OCI-LY1 (cell line): ENCODE results near the gene UFD1.

Source experiments
- H2AFZ ChIP-seq: fragments of 200-600 bp; sonication (generic), shearing (Covaris generic); 2 replicates; pipeline ENCODE4 v1.6.0; 2014; ENCODE audit warnings: antibody characterized with exemption, mild to moderate bottlenecking, low read length
- H3F3A ChIP-seq: fragments of 200-600 bp; sonication (generic), shearing (Covaris generic); 2 replicates; pipeline ENCODE4 v1.6.0; 2014; ENCODE audit warnings: mild to moderate bottlenecking, antibody characterized with exemption, low read length, moderate library complexity; ENCODE audit not compliant: insufficient read depth
- H3K27ac ChIP-seq: fragments of 200-600 bp; sonication (generic); 2 replicates; pipeline ENCODE4 v1.5.1; 2014; ENCODE audit warnings: low read length, mixed run types, mild to moderate bottlenecking, low read depth; ENCODE audit not compliant: poor library complexity, severe bottlenecking
- H3K27me3 ChIP-seq: fragments of 200-600 bp; sonication (generic); 2 replicates; pipeline ENCODE4 v1.6.0; 2014; ENCODE audit warnings: antibody characterized with exemption, mild to moderate bottlenecking, low read length, moderate library complexity; ENCODE audit not compliant: insufficient read depth
- H3K36me3 ChIP-seq: fragments of 200-600 bp; sonication (generic); 2 replicates; pipeline ENCODE4 v1.6.1; 2014; ENCODE audit warnings: mild to moderate bottlenecking, antibody characterized with exemption, low read length, moderate library complexity, mixed read lengths; ENCODE audit not compliant: insufficient read depth
- H3K4me1 ChIP-seq: fragments of 200-600 bp; sonication (generic); 2 replicates; pipeline ENCODE4 v1.5.1; 2014; ENCODE audit warnings: mild to moderate bottlenecking, low read length, moderate library complexity; ENCODE audit not compliant: insufficient read depth, severe bottlenecking
- H3K4me2 ChIP-seq: fragments of 200-600 bp; sonication (generic), shearing (Covaris generic); 2 replicates; pipeline ENCODE4 v1.6.1; 2014; ENCODE audit warnings: low read length
- H3K4me3 ChIP-seq: fragments of 200-600 bp; sonication (generic); 2 replicates; pipeline ENCODE4 v1.5.1; 2014; ENCODE audit warnings: low read length, low read depth, mild to moderate bottlenecking, mixed read lengths; ENCODE audit not compliant: poor library complexity, severe bottlenecking
- H3K79me2 ChIP-seq: fragments of 200-600 bp; shearing (Covaris generic); 2 replicates; pipeline ENCODE4 v1.6.1; 2016; ENCODE audit warnings: mixed run types, low read length, mixed read lengths; ENCODE audit not compliant: insufficient read depth
- H3K9ac ChIP-seq: fragments of 200-600 bp; sonication (generic), shearing (Covaris generic); 2 replicates; pipeline ENCODE4 v1.6.1; 2014; ENCODE audit warnings: mild to moderate bottlenecking, low read length, mixed read lengths
- H3K9me2 ChIP-seq: fragments of 200-600 bp; sonication (generic), shearing (Covaris generic); 2 replicates; pipeline ENCODE4 v1.6.1; 2014; ENCODE audit warnings: low read depth, mild to moderate bottlenecking, low read length, mixed read lengths
- H3K9me3 ChIP-seq: fragments of 200-600 bp; shearing (Covaris generic); 2 replicates; pipeline ENCODE4 v1.6.1; 2014; ENCODE audit warnings: low read length, mixed read lengths
- H4K20me1 ChIP-seq: fragments of 200-600 bp; sonication (generic), shearing (Covaris generic); 2 replicates; pipeline ENCODE4 v1.6.0; 2016; ENCODE audit warnings: mild to moderate bottlenecking, low read length; ENCODE audit not compliant: insufficient read depth
- CTCF ChIP-seq: fragments of 200-600 bp; sonication (generic), shearing (Covaris generic); IDR thresholded peaks from 2 replicates; pipeline ENCODE4 v1.5.1; 2017; ENCODE audit warnings: mild to moderate bottlenecking, antibody characterized with exemption, low read length, moderate library complexity, mixed read lengths
- EZH2 ChIP-seq: fragments of 200-600 bp; sonication (generic), shearing (Covaris generic); IDR thresholded peaks from 2 replicates; pipeline ENCODE4 v1.8.0; 2017; ENCODE audit warnings: borderline replicate concordance, mixed run types, mild to moderate bottlenecking, antibody characterized with exemption, low read length, moderate library complexity, mixed read lengths

The UFD1 gene

GRCh38 chr22:19469421-19469820, 9.6 kb downstream of the UFD1 start:
- no peaks in the 10 kb centered on the region for H3F3A ChIP-seq
- H3K9ac ChIP-seq: no peak overlapping the region
- H3K27me3 ChIP-seq: no peaks in the 10 kb centered on the region
- H2AFZ ChIP-seq: no peak overlapping the region
- no peak overlapping the region for H3K4me2 ChIP-seq
- no peak overlapping the region for H3K27ac ChIP-seq
- H3K79me2 ChIP-seq: no peaks in the 10 kb centered on the region
- TF ChIP-seq CTCF (no peak), EZH2 (no peak)
- no peak overlapping the region for H3K4me3 ChIP-seq
- H3K4me1 ChIP-seq: no peaks in the 10 kb centered on the region
- no peaks in the 10 kb centered on the region for H4K20me1 ChIP-seq
- peaks cover 93% of the 10 kb centered on the region for H3K36me3 ChIP-seq
- no peaks in the 10 kb centered on the region for H3K9me3 ChIP-seq
- H3K9me2 ChIP-seq: no peaks in the 10 kb centered on the region

DNA sequence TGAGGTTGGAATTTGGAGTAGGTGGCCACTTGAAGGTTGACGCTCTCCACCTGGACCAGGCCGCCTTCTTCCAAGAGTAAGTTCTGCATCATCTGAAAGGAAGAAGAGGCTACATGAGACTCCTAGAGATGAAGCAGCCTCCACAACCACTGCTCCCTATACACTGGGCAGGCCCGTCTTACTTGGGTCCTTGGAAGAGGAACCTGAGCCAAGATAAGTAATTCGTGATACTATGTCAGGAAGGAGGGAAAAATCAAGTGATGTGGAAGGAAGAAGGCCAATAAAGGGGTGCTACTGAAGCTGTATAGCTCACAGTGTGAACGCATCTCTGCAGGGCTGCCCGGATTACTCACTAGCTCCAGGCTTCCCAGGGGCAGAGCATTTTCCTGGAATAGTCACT, 11.1 kb downstream of the UFD1 start:
- peaks cover 96% of the 10 kb centered on the region for H3K36me3 ChIP-seq
- H3K9ac ChIP-seq: no peak overlapping the region
- H2AFZ ChIP-seq: no peak overlapping the region
- no peak overlapping the region for H3K27ac ChIP-seq
- no peaks in the 10 kb centered on the region for H3K4me1 ChIP-seq
- H3F3A ChIP-seq: no peaks in the 10 kb centered on the region
- H4K20me1 ChIP-seq: no peaks in the 10 kb centered on the region
- H3K4me2 ChIP-seq: no peak overlapping the region
- H3K9me2 ChIP-seq: no peaks in the 10 kb centered on the region
- H3K79me2 ChIP-seq: no peaks in the 10 kb centered on the region
- H3K27me3 ChIP-seq: no peaks in the 10 kb centered on the region
- no peaks in the 10 kb centered on the region for H3K9me3 ChIP-seq
- TF ChIP-seq EZH2: no peak
- no peak for TF ChIP-seq CTCF
- no peak overlapping the region for H3K4me3 ChIP-seq

DNA sequence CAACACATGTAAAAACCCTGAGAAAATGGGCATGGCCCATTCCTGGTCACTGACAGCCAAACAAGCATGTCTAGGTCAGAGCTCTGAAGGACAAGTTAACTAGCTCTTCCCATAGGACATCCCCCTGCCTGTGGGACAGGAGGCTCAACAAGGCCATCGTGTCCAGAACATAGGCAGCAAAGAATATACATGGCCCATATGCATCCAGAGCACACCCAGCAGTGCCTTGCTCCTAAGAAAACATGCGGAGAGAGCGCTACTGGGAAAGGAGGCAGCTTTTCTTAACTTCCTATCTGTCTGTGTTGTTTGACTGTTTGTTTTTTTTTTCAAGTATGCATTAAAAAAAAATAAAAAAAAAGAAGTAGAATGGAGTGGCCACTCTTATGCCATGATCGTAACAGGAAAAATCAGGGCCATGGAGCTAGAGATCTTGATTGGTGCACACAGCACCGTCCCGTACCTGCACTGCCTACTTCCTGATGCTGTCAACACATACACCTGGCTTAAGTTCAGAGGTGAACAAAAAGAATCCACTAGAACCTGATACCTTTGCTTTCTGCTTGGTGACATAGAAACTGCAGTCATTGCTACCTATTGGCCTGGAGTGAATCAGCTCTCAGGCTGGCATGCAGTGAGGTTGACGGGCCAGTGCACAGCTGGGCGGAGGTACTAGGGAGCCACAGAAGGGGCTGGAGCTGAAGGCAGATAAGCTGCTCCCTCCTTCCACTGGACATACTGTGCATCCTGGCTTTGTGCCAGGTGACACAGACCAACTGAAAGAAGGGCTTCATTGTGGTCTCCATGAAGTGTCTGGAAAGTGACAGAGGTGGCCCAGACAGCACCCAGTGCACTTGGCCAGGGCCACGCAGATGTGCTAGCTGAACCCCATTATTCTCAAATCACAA, 11.9 kb downstream of the UFD1 start:
- Histone ChIP-seq H3K9me3 (no peaks in the 10 kb centered on the region), H3K9me2 (no peaks in the 10 kb centered on the region), H3K79me2 (no peaks in the 10 kb centered on the region), H3K4me1 (no peaks in the 10 kb centered on the region), H3K9ac (no peak overlapping the region), H4K20me1 (no peaks in the 10 kb centered on the region), H3K4me3 (no peak overlapping the region), H3K27ac (no peak overlapping the region), H3K36me3 (peaks cover 96% of the 10 kb centered on the region), H3F3A (no peaks in the 10 kb centered on the region), H3K4me2 (no peak overlapping the region), H3K27me3 (no peaks in the 10 kb centered on the region), H2AFZ (no peak overlapping the region)
- no peak for TF ChIP-seq CTCF
- no peak for TF ChIP-seq EZH2
